ENCODE results near the gene CPNE5. TPM values are rescaled to one million over a fixed set of nuclear protein-coding genes. Genes with fewer than 3 reads are reported as not detected.

The CPNE5 gene
- total RNA-seq, 2 donors from 2014 or later: 0.85 to 1.6 TPM

DNA sequence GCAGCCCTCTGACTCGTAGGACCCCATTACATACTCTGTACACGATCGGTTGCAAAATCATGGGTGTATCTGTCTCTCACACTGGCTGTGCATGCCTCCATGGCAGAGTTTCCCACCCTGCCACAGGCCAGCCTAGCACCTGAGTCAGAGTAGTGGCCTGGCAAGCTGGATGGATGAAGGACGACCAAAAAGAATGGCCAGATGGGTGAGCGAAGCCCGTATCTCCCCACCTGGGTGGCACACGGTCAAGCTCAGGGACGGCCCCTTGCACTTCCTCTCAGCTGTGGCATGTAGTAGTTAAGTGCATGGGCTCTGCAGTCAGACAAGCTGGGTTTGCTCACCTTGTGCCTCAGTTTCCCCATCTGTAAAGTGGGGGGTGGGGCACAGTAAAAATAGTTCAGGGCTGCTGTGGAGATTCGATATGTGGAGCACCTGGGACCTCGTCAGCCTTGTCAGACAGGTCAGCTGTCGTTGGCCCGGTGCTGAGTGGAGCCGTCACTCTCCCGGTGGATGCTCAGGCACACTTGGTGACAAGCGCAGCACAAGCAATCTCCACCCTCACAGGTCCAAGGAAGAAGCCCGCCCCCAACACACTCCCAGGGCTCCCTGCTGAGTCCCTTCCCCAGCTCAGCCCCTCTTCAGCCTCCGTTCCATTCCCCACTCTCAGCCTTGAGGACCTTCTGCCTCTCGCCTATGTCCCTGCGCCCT is 12.6 kb downstream of the CPNE5 start:
- Histone ChIP-seq H3K4me3 (no peak overlapping the region), H3K27ac (no peak overlapping the region), H3K9me3 (no peaks in the 10 kb centered on the region), H3K4me1 (ENCODE audit: control insufficient read depth in 1 of 2, low read depth in 2 of 2) (peaks cover 11 to 24% of the 10 kb centered on the region in 2 donors), H3K36me3 (no peaks in the 10 kb centered on the region), H3K27me3 (replicated peaks; ENCODE audit: insufficient read depth) (no peaks in the 10 kb centered on the region)
- no peak for DNase-seq (ENCODE audit: low spot score)
- ATAC-seq (ENCODE audit: insufficient number of reproducible peaks, low FRiP score, low read depth): no peak
- TF ChIP-seq, protein P1, sequence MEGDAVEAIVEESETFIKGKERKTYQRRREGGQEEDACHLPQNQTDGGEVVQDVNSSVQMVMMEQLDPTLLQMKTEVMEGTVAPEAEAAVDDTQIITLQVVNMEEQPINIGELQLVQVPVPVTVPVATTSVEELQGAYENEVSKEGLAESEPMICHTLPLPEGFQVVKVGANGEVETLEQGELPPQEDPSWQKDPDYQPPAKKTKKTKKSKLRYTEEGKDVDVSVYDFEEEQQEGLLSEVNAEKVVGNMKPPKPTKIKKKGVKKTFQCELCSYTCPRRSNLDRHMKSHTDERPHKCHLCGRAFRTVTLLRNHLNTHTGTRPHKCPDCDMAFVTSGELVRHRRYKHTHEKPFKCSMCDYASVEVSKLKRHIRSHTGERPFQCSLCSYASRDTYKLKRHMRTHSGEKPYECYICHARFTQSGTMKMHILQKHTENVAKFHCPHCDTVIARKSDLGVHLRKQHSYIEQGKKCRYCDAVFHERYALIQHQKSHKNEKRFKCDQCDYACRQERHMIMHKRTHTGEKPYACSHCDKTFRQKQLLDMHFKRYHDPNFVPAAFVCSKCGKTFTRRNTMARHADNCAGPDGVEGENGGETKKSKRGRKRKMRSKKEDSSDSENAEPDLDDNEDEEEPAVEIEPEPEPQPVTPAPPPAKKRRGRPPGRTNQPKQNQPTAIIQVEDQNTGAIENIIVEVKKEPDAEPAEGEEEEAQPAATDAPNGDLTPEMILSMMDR (IDR thresholded peaks at IDR 0.05): no peak

DNA sequence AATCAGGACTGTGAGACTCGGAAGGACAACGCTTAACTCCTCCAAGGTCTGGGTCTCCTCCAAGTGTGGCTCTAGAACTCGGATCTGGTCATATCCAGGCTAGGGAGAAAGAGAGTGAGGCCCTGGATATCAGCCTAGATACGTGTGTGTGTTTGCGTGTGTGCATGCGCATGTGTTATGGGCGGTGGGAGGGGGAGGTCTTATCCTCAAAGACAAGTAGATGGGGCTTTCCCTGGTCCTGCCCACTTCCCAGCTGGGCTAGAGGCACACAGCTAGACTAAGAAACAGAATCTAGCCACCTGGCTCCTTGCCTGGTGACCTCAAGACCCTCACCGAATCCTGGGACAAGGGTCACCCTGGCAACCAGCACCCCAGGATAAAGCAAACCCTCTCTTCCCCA is 13.2 kb downstream of the CPNE5 start:
- Histone ChIP-seq H3K36me3 (no peaks in the 10 kb centered on the region), H3K27me3 (replicated peaks; ENCODE audit: insufficient read depth) (no peaks in the 10 kb centered on the region), H3K27ac (no peak overlapping the region), H3K9me3 (no peaks in the 10 kb centered on the region), H3K4me1 (ENCODE audit: control insufficient read depth in 1 of 2, low read depth in 2 of 2) (peaks cover 11 to 24% of the 10 kb centered on the region in 2 donors), H3K4me3 (no peak overlapping the region)
- TF ChIP-seq, protein P1 (IDR thresholded peaks at IDR 0.05): no peak
- ATAC-seq (ENCODE audit: insufficient number of reproducible peaks, low FRiP score, low read depth) (no peak), DNase-seq (ENCODE audit: low spot score) (no peak)

DNA sequence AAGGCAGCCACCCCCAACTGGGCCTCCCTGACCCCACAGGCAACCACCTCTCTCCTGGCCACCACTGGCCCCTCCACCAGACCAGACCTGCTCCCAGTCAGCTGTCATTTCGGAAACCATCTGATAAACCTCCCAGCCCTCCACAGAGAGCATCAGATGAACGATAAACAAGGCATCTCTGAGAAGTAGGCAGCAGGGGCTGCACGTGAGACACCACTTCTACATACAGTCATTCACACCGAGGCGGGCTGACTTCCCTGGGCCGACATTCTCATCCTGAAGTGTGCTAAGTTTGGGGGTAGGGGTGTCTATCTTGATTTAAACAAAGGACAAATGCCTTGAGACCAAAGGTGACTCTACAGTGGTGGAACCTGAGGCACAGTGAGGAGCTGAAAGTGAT is 13.8 kb downstream of the CPNE5 start:
- ATAC-seq (ENCODE audit: insufficient number of reproducible peaks, low FRiP score, low read depth): no peak
- peaks cover 10 to 21% of the 10 kb centered on the region in 2 donors for H3K4me1 ChIP-seq (ENCODE audit: control insufficient read depth in 1 of 2, low read depth in 2 of 2)

DNA sequence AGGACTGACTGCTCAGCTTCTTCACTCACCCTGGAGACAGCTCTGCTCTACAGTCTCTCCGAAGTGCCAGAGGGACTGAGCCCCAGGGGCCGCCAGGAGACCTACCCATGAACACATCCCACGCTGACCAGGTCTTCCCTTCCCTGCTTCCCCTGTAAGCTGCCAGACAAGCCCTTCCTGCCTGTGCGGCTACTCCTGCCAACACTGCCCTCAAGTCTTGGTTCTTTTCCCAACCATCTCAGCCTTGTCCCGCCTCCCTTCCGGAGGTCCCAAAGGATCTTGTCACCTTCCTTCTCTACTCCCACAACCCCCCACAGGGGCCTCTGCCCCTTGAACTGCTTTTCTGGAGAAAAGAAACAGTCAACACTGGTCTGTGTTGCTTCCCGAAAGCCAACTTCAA is 15.0 kb downstream of the CPNE5 start:
- H3K36me3 ChIP-seq: no peaks in the 10 kb centered on the region
- TF ChIP-seq, protein P1 (IDR thresholded peaks at IDR 0.05): no peak
- DNase-seq (ENCODE audit: low spot score) (no peak), ATAC-seq (ENCODE audit: insufficient number of reproducible peaks, low FRiP score, low read depth) (no peak)
- H3K4me1 ChIP-seq (ENCODE audit: control insufficient read depth in 1 of 2, low read depth in 2 of 2): peaks cover 5 to 11% of the 10 kb centered on the region in 2 donors
- no peaks in the 10 kb centered on the region for H3K27me3 ChIP-seq (replicated peaks; ENCODE audit: insufficient read depth)
- no peak overlapping the region for H3K4me3 ChIP-seq
- no peaks in the 10 kb centered on the region for H3K9me3 ChIP-seq
- no peak overlapping the region for H3K27ac ChIP-seq

More for the DNA sequence above, 13.8 kb downstream of the CPNE5 start:
- no peaks in the 10 kb centered on the region for H3K9me3 ChIP-seq
- H3K27ac ChIP-seq: no peak overlapping the region
- DNase-seq (ENCODE audit: low spot score): no peak
- H3K4me3 ChIP-seq: no peak overlapping the region
- no peaks in the 10 kb centered on the region for H3K36me3 ChIP-seq
- TF ChIP-seq, protein P1 (IDR thresholded peaks at IDR 0.05): no peak
- H3K27me3 ChIP-seq (replicated peaks; ENCODE audit: insufficient read depth): no peaks in the 10 kb centered on the region

DNA sequence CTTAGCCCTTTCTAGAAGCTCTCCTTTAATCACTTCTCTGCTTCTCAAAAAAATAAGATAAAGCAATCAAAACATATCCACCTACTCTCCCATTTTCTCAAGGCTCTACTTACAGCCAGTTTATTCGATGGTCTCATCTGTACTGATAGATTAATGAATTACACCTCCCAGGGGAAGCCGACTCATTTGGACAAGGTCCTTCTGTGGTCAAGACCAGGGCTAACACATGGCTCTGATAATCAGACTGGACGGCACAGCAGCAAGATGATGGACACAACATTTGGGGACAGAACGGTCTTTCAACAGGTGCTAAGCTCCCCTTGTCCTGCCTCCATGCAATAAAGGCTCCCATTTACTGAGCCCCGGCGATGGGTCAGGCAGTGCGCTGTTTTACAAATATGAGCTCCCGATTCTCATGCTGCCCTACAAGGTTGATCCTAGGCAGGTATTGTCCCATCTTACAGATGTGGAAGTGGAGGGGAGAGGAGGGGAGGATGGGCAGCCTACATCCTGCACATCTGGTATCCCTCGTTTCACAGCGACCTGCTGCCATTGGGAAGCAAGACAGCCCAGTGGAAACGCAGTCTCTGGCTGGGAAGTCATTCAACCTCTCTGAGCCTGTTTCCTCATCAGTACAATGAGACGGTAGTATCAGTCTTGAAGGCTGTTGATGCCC is 15.7 kb downstream of the CPNE5 start:
- H3K27ac ChIP-seq: no peak overlapping the region
- ATAC-seq (ENCODE audit: insufficient number of reproducible peaks, low FRiP score, low read depth): no peak
- no peak for DNase-seq (ENCODE audit: low spot score)
- TF ChIP-seq, protein P1 (IDR thresholded peaks at IDR 0.05): no peak
- peaks cover 5 to 16% of the 10 kb centered on the region in 2 donors for H3K4me1 ChIP-seq (ENCODE audit: control insufficient read depth in 1 of 2, low read depth in 2 of 2)
- no peaks in the 10 kb centered on the region for H3K9me3 ChIP-seq
- H3K36me3 ChIP-seq: no peaks in the 10 kb centered on the region
- H3K4me3 ChIP-seq: no peak overlapping the region
- no peaks in the 10 kb centered on the region for H3K27me3 ChIP-seq (replicated peaks; ENCODE audit: insufficient read depth)
